NCI-H2196 (cell line): ENCODE results near the gene MRPS11.
"Not testable (repeated sequence)": the region's sequence is repeated elsewhere in the genome, so short reads cannot be mapped to it uniquely, and the experiment has no call there.

Source experiments
- DNase-seq: peaks from one replicate; lab custom pipeline; 2025; ENCODE audit not compliant: unreplicated experiment; lab: John Stamatoyannopoulos, UW

The MRPS11 gene

GRCh38 chr15:88489321-88489720, 21.8 kb downstream of the MRPS11 start:
- DNase-seq = no peak

GRCh38 chr15:88490036-88490435, 22.5 kb downstream of the MRPS11 start:
- DNase-seq = no peak

GRCh38 chr15:88491158-88491557, 23.6 kb downstream of the MRPS11 start:
- DNase-seq = peak; percentile 3

GRCh38 chr15:88493844-88494243, 26.3 kb downstream of the MRPS11 start:
- DNase-seq = no peak

- no peak for DNase-seq
Measured at GRCh38 chr15:88497109-88497765, 29.7 kb downstream of the MRPS11 start.

GRCh38 chr15:88498996-88499395, 31.5 kb downstream of the MRPS11 start:
- DNase-seq = peak; percentile 4

- DNase-seq = no peak
Measured at GRCh38 chr15:88504445-88504844, 36.9 kb downstream of the MRPS11 start.

- no peak for DNase-seq
Measured at GRCh38 chr15:88505721-88506120, 38.2 kb downstream of the MRPS11 start.

GRCh38 chr15:88506628-88507027, 39.1 kb downstream of the MRPS11 start:
- DNase-seq = no peak

GRCh38 chr15:88509321-88509720, 41.8 kb downstream of the MRPS11 start:
- no peak for DNase-seq

GRCh38 chr15:88509964-88510363, 42.5 kb downstream of the MRPS11 start:
- DNase-seq = no peak

- no peak for DNase-seq
Measured at GRCh38 chr15:88511161-88511560, 43.7 kb downstream of the MRPS11 start.

GRCh38 chr15:88512078-88512477, 44.6 kb downstream of the MRPS11 start:
- no peak for DNase-seq

GRCh38 chr15:88512601-88513000, 45.1 kb downstream of the MRPS11 start:
- DNase-seq = no peak

- no peak for DNase-seq
Measured at GRCh38 chr15:88513195-88513594, 45.7 kb downstream of the MRPS11 start.

- no peak for DNase-seq
Measured at GRCh38 chr15:88518903-88519302, 51.4 kb downstream of the MRPS11 start.

GRCh38 chr15:88524094-88524493, 56.6 kb downstream of the MRPS11 start:
- DNase-seq = not testable (repeated sequence)

GRCh38 chr15:88525418-88525817, 57.9 kb downstream of the MRPS11 start:
- DNase-seq = no peak

GRCh38 chr15:88526247-88526879, 58.9 kb downstream of the MRPS11 start:
- DNase-seq = no peak

- peak; percentile 6 for DNase-seq
Measured at GRCh38 chr15:88529021-88529630, 61.6 kb downstream of the MRPS11 start.
